ENCODE data around the gene SLC25A21.

DNA sequence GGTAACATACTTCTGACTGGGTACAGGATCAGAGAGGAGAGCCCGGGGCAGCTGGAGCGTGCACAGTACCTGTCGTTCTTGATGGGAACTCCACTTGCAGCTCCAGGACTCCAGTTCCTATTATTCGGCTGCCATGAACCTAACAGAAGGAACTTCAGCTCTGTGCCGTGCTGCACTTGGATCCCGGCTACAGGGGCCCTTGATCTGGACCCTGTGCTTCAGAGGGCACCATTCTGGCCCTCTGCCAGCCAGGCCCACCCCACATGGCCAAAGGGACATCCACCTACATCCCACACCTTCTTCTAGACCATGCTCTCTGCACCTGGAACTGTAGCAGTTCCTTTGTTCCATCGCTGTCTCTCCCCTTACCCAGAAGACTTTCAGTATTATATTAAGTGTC lies 452.6 kb downstream of the SLC25A21 start:
- TF ChIP-seq, protein P1, sequence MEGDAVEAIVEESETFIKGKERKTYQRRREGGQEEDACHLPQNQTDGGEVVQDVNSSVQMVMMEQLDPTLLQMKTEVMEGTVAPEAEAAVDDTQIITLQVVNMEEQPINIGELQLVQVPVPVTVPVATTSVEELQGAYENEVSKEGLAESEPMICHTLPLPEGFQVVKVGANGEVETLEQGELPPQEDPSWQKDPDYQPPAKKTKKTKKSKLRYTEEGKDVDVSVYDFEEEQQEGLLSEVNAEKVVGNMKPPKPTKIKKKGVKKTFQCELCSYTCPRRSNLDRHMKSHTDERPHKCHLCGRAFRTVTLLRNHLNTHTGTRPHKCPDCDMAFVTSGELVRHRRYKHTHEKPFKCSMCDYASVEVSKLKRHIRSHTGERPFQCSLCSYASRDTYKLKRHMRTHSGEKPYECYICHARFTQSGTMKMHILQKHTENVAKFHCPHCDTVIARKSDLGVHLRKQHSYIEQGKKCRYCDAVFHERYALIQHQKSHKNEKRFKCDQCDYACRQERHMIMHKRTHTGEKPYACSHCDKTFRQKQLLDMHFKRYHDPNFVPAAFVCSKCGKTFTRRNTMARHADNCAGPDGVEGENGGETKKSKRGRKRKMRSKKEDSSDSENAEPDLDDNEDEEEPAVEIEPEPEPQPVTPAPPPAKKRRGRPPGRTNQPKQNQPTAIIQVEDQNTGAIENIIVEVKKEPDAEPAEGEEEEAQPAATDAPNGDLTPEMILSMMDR (IDR thresholded peaks at IDR 0.05; ENCODE audit: low read depth, low read length, poor library complexity, severe bottlenecking), result no peak
- TF ChIP-seq EZH2phosphoT487 (IDR thresholded peaks at IDR 0.05; ENCODE audit: borderline replicate concordance, low read length), result no peak

Measured in DOHH2 (cell line).